SK-N-SH (cell line): ENCODE measurements around the gene SNRPD2.

Source experiments
- CTCF ChIP-seq: fragments of 200-600 bp; sonication (generic); IDR thresholded peaks from 2 replicates; pipeline ENCODE4 v1.6.1; 2017; ENCODE audit warnings: antibody characterized with exemption, mild to moderate bottlenecking, moderate library complexity
- MAX ChIP-seq: IDR thresholded peaks from 2 replicates; pipeline ENCODE4 v1.4.0; 2012; ENCODE audit warnings: low read depth

GRCh38 chr19:45691516-45692186 lies at the start of gene SNRPD2:
- no peak for TF ChIP-seq CTCF
- peak; percentile 90 for TF ChIP-seq MAX
